Breast epithelium (tissue), 3 donors: Measurements from ENCODE around the gene CHD9.

Experiments
- CTCF ChIP-seq, 3 donors: fragments of 450-650 bp; IDR thresholded peaks; one replicate each; pipeline ENCODE4 v1.5.1; 2016 to 2017; ENCODE audit warnings: antibody characterized with exemption in 3 of 3, mild to moderate bottlenecking in 3 of 3, moderate library complexity in 3 of 3
- POLR2A ChIP-seq: fragments of 450-650 bp; IDR thresholded peaks from one replicate; pipeline ENCODE4 v1.6.1; 2016; ENCODE audit warnings: antibody characterized with exemption, mild to moderate bottlenecking, moderate library complexity
- POLR2AphosphoS5 ChIP-seq, 3 donors: sonication (generic); formaldehyde crosslinking; IDR thresholded peaks; one replicate each; pipeline ENCODE4 v1.6.1; 2017; ENCODE audit warnings: antibody characterized with exemption in 3 of 3

- TF ChIP-seq CTCF (IDR thresholded peaks at IDR 0.05) (no peak), POLR2A (no peak), POLR2AphosphoS5 (IDR thresholded peaks at IDR 0.05) (no peak)
These were observed 32.3 kb downstream of the CHD9 start for GRCh38 chr16:53087101-53087500.
